Measurements from ENCODE around the gene WHRN. TPM values are rescaled to one million over a fixed set of nuclear protein-coding genes. Genes with fewer than 3 reads are reported as not detected.

The WHRN gene
- total RNA-seq, 1 donor from 2014 or later: 3.2 TPM

DNA sequence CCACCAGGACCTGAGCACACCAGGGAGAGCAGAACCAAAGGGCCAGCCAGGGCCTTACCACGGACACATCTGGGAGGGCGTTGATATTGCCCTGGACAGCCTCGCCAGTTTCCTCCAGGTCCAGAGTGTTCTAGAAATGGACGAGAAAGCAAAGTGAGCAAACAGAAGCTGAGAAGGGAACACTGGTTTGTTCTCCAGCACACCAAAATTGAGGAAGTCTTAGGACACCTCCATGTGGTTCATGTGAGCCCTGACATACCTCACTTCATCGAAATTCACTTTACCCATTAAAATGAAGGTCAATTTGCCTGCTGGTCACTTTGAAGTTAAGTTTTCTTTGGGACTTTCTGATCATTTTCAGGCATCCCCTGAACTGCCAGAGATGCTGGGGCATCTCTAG lies 97.4 kb downstream of the WHRN start:
- Mint-ChIP-seq H3K27me3 (ENCODE audit: unreplicated experiment) (peaks cover 2% of the 10 kb centered on the region), H3K36me3 (ENCODE audit: unreplicated experiment) (no peaks in the 10 kb centered on the region), H3K4me3 (ENCODE audit: unreplicated experiment) (no peak overlapping the region), H3K9me3 (ENCODE audit: unreplicated experiment) (peaks cover 5% of the 10 kb centered on the region), H3K4me1 (ENCODE audit: low read depth, unreplicated experiment) (peaks cover 12% of the 10 kb centered on the region), H3K27ac (ENCODE audit: unreplicated experiment) (no peak overlapping the region)
- no peak for DNase-seq
- TF ChIP-seq, protein P1, sequence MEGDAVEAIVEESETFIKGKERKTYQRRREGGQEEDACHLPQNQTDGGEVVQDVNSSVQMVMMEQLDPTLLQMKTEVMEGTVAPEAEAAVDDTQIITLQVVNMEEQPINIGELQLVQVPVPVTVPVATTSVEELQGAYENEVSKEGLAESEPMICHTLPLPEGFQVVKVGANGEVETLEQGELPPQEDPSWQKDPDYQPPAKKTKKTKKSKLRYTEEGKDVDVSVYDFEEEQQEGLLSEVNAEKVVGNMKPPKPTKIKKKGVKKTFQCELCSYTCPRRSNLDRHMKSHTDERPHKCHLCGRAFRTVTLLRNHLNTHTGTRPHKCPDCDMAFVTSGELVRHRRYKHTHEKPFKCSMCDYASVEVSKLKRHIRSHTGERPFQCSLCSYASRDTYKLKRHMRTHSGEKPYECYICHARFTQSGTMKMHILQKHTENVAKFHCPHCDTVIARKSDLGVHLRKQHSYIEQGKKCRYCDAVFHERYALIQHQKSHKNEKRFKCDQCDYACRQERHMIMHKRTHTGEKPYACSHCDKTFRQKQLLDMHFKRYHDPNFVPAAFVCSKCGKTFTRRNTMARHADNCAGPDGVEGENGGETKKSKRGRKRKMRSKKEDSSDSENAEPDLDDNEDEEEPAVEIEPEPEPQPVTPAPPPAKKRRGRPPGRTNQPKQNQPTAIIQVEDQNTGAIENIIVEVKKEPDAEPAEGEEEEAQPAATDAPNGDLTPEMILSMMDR (IDR thresholded peaks at IDR 0.05; ENCODE audit: partially characterized antibody, unreplicated experiment): no peak

DNA sequence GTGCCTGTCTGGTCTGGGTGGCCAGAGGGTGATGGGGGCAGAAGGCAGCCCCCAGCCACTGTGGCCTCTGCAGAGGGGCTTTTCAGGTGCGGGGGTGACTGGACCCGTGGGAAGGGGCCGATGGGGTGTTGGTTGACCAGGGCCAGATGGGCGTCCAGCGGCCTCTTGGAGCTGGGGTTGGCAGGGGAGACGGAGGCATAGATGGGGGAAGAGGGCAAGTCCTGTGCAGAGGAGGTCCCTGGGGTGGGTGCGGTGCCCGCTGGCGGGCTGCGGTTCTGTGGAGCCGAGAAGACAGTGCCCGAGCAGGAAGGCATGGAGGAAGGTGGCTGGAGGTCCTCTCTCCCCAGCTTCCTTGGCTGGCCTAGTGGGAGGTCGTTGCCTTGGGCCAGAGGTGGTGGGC lies 98.8 kb downstream of the WHRN start:
- Mint-ChIP-seq H3K27me3 (ENCODE audit: unreplicated experiment) (peaks cover 3% of the 10 kb centered on the region), H3K36me3 (ENCODE audit: unreplicated experiment) (no peaks in the 10 kb centered on the region), H3K9me3 (ENCODE audit: unreplicated experiment) (peaks cover 5% of the 10 kb centered on the region), H3K4me1 (ENCODE audit: low read depth, unreplicated experiment) (peaks cover 8% of the 10 kb centered on the region), H3K4me3 (ENCODE audit: unreplicated experiment) (no peak overlapping the region), H3K27ac (ENCODE audit: unreplicated experiment) (no peak overlapping the region)
- TF ChIP-seq, protein P1 (IDR thresholded peaks at IDR 0.05; ENCODE audit: partially characterized antibody, unreplicated experiment): no peak
- DNase-seq: no peak

DNA sequence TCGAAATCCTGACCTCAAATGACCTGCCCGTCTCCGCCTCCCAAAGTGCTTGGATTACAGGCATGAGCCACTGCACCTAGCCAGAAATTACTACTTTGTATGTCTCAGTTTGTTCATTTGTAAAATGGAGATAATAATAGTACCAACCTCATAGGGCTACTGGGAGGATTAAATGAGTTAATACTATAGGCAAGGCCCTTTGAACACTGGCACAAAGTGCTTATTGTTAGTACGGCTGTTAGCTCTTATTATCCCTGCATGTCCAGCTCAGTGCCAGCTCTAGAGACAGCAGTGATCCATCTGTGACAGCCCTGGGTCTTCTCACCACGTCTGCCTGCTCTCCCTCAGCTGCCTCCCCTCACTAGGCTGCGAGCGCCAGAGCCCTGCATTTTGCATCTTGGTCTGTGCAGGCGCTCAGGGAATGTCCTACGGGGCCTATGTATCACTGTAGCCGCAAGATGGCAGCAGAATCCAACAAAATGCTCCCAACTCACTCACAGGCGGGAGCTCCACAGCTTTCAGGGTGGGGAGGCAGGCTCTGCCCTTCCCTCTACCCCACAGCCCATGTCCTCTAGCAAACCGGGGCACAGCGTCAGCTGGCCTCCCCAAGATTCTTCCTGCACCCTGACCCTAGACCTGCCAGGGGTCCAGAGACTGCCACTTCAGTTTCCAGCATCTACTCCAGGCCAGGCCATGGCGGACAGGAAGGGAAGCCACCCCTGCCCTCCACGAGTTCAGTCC lies 99.8 kb downstream of the WHRN start:
- peaks cover 3% of the 10 kb centered on the region for H3K27me3 Mint-ChIP-seq (ENCODE audit: unreplicated experiment)
- peaks cover 3% of the 10 kb centered on the region for H3K9me3 Mint-ChIP-seq (ENCODE audit: unreplicated experiment)
- no peak overlapping the region for H3K4me3 Mint-ChIP-seq (ENCODE audit: unreplicated experiment)
- TF ChIP-seq, protein P1 (IDR thresholded peaks at IDR 0.05; ENCODE audit: partially characterized antibody, unreplicated experiment): peak; percentile 64
- DNase-seq: peak; percentile 83
- no peak overlapping the region for H3K27ac Mint-ChIP-seq (ENCODE audit: unreplicated experiment)
- H3K4me1 Mint-ChIP-seq (ENCODE audit: low read depth, unreplicated experiment): peaks cover 9% of the 10 kb centered on the region
- H3K36me3 Mint-ChIP-seq (ENCODE audit: unreplicated experiment): no peaks in the 10 kb centered on the region

GRCh38 chr9:114404531-114404930 lies 100.7 kb downstream of the WHRN start:
- Mint-ChIP-seq H3K27ac (ENCODE audit: unreplicated experiment) (no peak overlapping the region), H3K27me3 (ENCODE audit: unreplicated experiment) (peaks cover 3% of the 10 kb centered on the region), H3K9me3 (ENCODE audit: unreplicated experiment) (peaks cover under 1% of the 10 kb centered on the region), H3K4me1 (ENCODE audit: low read depth, unreplicated experiment) (peaks cover 9% of the 10 kb centered on the region), H3K36me3 (ENCODE audit: unreplicated experiment) (no peaks in the 10 kb centered on the region), H3K4me3 (ENCODE audit: unreplicated experiment) (no peak overlapping the region)
- TF ChIP-seq, protein P1 (IDR thresholded peaks at IDR 0.05; ENCODE audit: partially characterized antibody, unreplicated experiment): no peak
- DNase-seq: no peak

- H3K4me1 Mint-ChIP-seq (ENCODE audit: low read depth, unreplicated experiment): peaks cover 2% of the 10 kb centered on the region
- no peak overlapping the region for H3K4me3 Mint-ChIP-seq (ENCODE audit: unreplicated experiment)
- TF ChIP-seq, protein P1 (IDR thresholded peaks at IDR 0.05; ENCODE audit: partially characterized antibody, unreplicated experiment): no peak
- no peak for DNase-seq
- H3K36me3 Mint-ChIP-seq (ENCODE audit: unreplicated experiment): no peaks in the 10 kb centered on the region
- no peak overlapping the region for H3K27ac Mint-ChIP-seq (ENCODE audit: unreplicated experiment)
- no peaks in the 10 kb centered on the region for H3K9me3 Mint-ChIP-seq (ENCODE audit: unreplicated experiment)
- H3K27me3 Mint-ChIP-seq (ENCODE audit: unreplicated experiment): peaks cover 3% of the 10 kb centered on the region
Measured at GRCh38 chr9:114403153-114403756, 102.0 kb downstream of the WHRN start.
